ENCODE results near the gene AATF. TPM values are rescaled to one million over a fixed set of nuclear protein-coding genes. Genes with fewer than 3 reads are reported as not detected.

AATF gene
- total and polyA plus RNA-seq, 2 of the 8 experiments (the other 6 are each of a cell fraction or from before 2014, with no cell fraction given) = 20.1 to 62.8 TPM

GRCh38 chr17:36938566-36939051, 10.1 kb upstream of the AATF start:
- Histone ChIP-seq H2BK12ac (ENCODE audit: low read depth, low read length) (0 out of 2 replicates have a peak overlapping the region, but pooled peaks have one; percentile 52), H3K23ac (ENCODE audit: insufficient read length) (no peak overlapping the region), H3K79me1 (ENCODE audit: low read depth, low read length) (no peaks in the 10 kb centered on the region), H3K79me2 (ENCODE audit: control insufficient read depth in 1 of 2, insufficient read depth in 2 of 2, low read length in 2 of 2) (no peaks in the 10 kb centered on the region), H2AFZ (ENCODE audit: low read length) (no peak overlapping the region), H3K27ac (ENCODE audit: low read depth, low read length) (no peak overlapping the region), H3K4me1 (replicated peaks in 1 of 4; ENCODE audit: control insufficient read depth in 3 of 4, insufficient read depth in 4 of 4, low read length in 3 of 4) (peaks cover 2 to 68% (median 53%) of the 10 kb centered on the region in 4 experiments), H3K4ac (replicated peaks; ENCODE audit: insufficient read length, low read depth, low read length) (peak overlapping the region; percentile 10), H4K8ac (ENCODE audit: extremely low read depth, insufficient read depth, low read length) (peak overlapping the region; percentile 36; the same call in 1 of the 2 replicates), H4K91ac (replicated peaks; ENCODE audit: insufficient read length, low read length) (no peak overlapping the region), H3K23me2 (ENCODE audit: low read depth, low read length) (peaks cover 27% of the 10 kb centered on the region; the same call in 1 of the 2 replicates), H4K5ac (ENCODE audit: insufficient read length, low read depth, low read length) (no peak overlapping the region), H2AK5ac (ENCODE audit: low read depth, low read length) (no peak overlapping the region), H4K20me1 (replicated peaks in 1 of 2; ENCODE audit: control insufficient read depth in 1 of 2, insufficient read depth in 2 of 2, low read length in 2 of 2) (peaks cover 12 to 29% of the 10 kb centered on the region in 2 experiments), H3K27me3 (replicated peaks in 1 of 4; ENCODE audit: control insufficient read depth in 3 of 4, extremely low read depth in 1 of 4, insufficient read depth in 3 of 4, low read length in 3 of 4) (peaks cover 83 to 100% (median 94%) of the 10 kb centered on the region in 4 experiments), H3K9me3 (ENCODE audit: insufficient read depth in 2 of 2, low read depth in 1 of 2, low read length in 1 of 2) (no peaks in the 10 kb centered on the region; a peak in 1 of 4 replicates), H3K56ac (replicated peaks; ENCODE audit: insufficient read length, low read depth, low read length) (no peak overlapping the region), H2BK5ac (ENCODE audit: low read depth, low read length) (peak overlapping the region; percentile 56; the same call in 1 of the 2 replicates), H3K14ac (ENCODE audit: insufficient read length) (no peak overlapping the region), H3K18ac (ENCODE audit: extremely low read depth, low read length) (peak overlapping the region; percentile 44), H2BK15ac (ENCODE audit: low read length) (peak overlapping the region; percentile 5; the same call in 1 of the 2 replicates), H2BK120ac (replicated peaks; ENCODE audit: low read depth, low read length) (no peak overlapping the region), H2BK20ac (ENCODE audit: low read length) (peak overlapping the region; percentile 43; the same call in 1 of the 2 replicates), H3K4me3 (ENCODE audit: extremely low read depth in 1 of 4, insufficient read depth in 2 of 4, low read depth in 3 of 4, low read length in 4 of 4) (peak overlapping the region in 3 of 4 experiments; percentile 42 to 74 (median 52); a peak in 7 of 8 replicates), H3K36me3 (ENCODE audit: control insufficient read depth in 2 of 4, insufficient read depth in 4 of 4, low read length in 3 of 4) (peaks cover 0 to 13% (median 0%) of the 10 kb centered on the region in 4 experiments; a peak in 1 of 8 replicates), H3K9ac (replicated peaks in 1 of 4; ENCODE audit: extremely low read depth in 1 of 4, low read depth in 3 of 4, low read length in 3 of 4) (no peak overlapping the region), H3K4me2 (ENCODE audit: insufficient read depth in 1 of 2, low read depth in 2 of 2, low read length in 2 of 2) (peak overlapping the region; percentile 88 to 92)
- no peak for DNase-seq (ENCODE audit: low read depth in 1 of 2, low spot score in 2 of 2)
- ChIA-PET CTCF (ENCODE audit: partially characterized antibody) (interaction anchor here (0.6 to 2.6 kb wide), 7 partner anchors 10 to 233 kb away, joined by 3 to 10 read pairs (median 4); partner anchors contain the start of gene AATF), POLR2A (ENCODE audit: partially characterized antibody) (interaction anchor here (0.5 to 2.5 kb wide), 5 partner anchors 10 to 1761 kb away, joined by 3 to 11 read pairs (median 3); partner anchors contain the start of gene AATF)
- WGBS, 2 experiments (ENCODE audit: extremely low coverage in 1 of 2, insufficient coverage in 1 of 2, insufficient read length in 1 of 2, insufficient replicate concordance in 2 of 2, low coverage in 1 of 2, low lambda C conversion rate in 2 of 2, missing lambda C conversion rate in 1 of 2) = 4% methylated on average over 25 of the region's 25 CpGs; no CpG with 5 or more reads in 1 of the 2 experiments
- TF ChIP-seq RFX5 (IDR thresholded peaks at IDR 0.05; ENCODE audit: borderline replicate concordance, low read depth, low read length) (no peak), GABPA (IDR thresholded peaks at IDR 0.05; ENCODE audit: borderline replicate concordance, insufficient read depth, low read length) (peak; percentile 16; the same call in 1 of the 2 replicates), EP300 (IDR thresholded peaks at IDR 0.05; ENCODE audit: borderline replicate concordance in 1 of 2, low read depth in 2 of 2, low read length in 2 of 2) (no peak), TAF7 (optimal IDR thresholded peaks at IDR 0.05; ENCODE audit: borderline replicate concordance, low read depth, low read length) (no peak), MAX (IDR thresholded peaks at IDR 0.05) (0 out of 2 replicates have a peak, but pooled peaks have one; percentile 4), KDM4A (IDR thresholded peaks at IDR 0.05; ENCODE audit: low read depth, low read length, severe bottlenecking) (peak; percentile 33), TAF1 (IDR thresholded peaks at IDR 0.05; ENCODE audit: low read depth, low read length) (no peak), CHD2 (IDR thresholded peaks at IDR 0.05; ENCODE audit: low read length) (no peak), SUZ12 (IDR thresholded peaks at IDR 0.05; ENCODE audit: low read length) (peak; percentile 89)
- no peak for FAIRE-seq

Measured in H1 (cell line).